ENCODE data around the gene BARX2.

Gene BARX2

DNA sequence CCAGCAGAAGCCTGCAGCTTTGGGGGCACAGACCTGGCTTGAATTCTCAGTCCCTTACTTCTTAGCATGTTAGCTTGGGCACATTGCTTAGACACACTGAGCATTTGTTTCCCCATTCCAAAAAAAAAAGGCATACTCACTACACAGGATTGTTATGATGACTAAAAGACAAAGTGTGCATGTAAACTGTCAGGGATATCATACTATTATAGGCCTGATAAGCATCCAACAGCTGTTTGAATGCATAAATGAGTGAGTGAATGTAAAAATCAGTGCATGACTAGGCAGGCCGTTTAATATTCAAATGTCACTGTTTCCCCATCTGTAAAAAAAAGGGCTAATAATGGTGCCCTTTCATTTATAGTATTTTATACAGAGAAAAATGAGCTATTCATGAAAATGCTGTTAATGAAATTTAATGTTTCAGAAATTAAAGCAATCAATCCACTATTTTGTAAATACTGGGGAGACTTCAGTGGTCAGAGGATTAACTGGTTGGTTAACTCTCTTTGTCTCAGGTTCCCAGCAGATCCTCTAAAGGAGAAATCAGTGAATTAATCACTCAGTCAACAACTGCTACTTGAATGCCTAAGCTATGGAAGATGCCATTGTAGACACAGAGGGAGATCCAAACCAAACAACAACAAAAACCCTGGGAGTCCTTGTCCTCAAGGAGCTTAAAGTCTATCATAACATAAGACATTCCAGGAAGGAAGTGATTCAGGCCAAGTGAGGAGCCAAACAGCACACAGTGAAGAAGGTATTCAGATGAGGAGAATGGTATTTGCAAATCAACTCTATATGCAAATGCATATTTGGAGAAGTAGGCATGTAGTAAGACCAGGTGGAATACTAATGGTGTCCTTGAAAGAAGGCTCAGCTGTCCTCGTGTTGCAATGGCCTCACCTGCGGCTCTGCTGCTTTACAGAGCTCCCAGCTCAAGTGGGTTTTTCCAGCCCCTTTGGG lies 26.8 kb downstream of the BARX2 start:
- DNase-seq (ENCODE audit: low read depth), result no peak

DNA sequence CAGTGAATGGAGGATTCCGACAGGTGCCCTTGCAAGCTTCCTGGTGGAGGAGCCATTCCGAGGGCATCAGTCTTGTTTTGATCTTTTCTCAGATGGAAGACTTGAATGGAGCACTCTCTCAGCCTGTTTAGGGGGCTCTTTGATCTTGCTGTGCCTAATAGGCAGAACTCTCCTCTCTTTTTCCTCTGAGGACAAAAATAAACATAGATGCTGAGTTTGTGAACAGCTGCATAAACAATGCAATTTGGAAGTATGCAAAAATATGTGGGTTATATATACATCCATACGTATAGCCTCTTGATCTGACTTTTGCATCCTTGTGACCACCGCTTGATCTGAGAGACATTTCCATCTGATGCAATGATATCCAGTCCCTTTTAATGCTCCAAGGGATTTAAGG lies 29.1 kb downstream of the BARX2 start:
- no peak for DNase-seq (ENCODE audit: low read depth)

DNA sequence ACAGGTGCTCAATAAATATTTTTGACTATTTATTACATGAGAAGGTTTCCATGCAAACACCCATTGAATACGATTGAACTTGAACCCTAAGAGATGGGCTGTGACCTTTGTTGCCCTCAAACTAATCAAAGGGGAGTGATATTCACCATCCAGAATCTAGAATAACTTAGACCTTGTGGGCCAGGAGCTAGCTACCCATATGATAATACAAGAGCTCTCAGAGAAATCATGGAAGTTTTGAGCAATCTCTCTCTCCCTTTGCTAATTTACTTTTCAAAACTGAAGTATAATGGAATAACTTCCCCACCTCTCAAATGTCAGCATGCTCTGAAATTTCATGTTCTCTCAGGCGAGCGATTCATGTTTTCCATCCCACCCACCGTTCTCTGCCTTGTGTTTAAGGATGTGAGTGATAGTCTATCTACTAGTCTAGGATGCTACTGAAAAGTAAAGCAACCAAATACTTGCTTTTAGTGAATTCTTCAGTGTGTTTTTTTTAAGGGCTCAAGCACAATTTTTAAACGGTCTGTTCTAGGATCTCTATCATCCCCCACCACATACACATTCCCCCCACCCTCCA lies 33.3 kb downstream of the BARX2 start:
- DNase-seq (ENCODE audit: low read depth), result no peak

DNA sequence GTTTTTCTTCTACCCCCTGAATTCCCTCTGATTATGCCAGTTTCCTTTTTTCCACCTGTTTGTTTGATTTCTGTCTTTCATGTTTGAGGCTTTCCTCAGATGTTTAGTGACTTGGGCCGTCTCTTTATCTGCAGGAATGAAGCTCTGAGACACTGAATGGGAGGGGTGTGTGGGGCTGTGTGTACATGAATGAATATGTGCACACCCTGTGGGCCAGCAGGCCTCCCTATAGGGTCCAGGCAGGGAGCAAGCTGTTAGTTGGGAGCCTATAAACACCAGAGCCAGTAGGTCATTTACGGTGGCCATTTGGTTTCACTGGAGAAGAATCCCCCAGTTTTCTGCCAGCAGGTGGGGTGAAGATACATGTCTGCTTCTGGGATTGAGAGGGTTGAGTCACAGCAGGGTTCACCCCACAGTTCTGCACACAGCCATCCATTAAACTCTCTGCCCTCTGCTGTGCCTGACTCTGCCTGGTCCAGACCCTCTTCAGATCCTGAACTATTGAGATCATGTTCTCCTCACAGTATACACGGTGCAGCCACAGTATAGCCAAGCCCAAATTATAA lies 34.8 kb downstream of the BARX2 start:
- DNase-seq (ENCODE audit: low read depth), result no peak

DNA sequence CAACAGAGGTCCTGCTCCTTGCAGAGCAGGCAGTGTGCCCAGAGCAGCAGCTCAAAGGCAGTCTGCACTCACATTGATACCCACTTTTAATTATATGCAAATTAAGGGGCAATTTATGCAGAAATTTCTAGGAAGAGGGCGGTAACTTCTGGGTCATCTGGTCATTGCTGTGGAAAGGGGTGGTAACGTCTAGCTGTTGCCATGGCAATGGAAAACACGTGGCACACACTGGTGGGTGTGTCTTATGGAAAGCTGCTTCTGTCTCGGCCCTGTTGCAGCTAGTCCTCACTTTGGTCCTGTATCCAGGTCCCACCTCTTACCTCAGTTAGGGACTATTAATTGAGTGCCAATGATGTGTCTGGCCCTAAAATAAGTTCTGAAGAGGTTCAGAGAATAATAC lies 36.8 kb downstream of the BARX2 start:
- DNase-seq (ENCODE audit: low read depth), result no peak

DNA sequence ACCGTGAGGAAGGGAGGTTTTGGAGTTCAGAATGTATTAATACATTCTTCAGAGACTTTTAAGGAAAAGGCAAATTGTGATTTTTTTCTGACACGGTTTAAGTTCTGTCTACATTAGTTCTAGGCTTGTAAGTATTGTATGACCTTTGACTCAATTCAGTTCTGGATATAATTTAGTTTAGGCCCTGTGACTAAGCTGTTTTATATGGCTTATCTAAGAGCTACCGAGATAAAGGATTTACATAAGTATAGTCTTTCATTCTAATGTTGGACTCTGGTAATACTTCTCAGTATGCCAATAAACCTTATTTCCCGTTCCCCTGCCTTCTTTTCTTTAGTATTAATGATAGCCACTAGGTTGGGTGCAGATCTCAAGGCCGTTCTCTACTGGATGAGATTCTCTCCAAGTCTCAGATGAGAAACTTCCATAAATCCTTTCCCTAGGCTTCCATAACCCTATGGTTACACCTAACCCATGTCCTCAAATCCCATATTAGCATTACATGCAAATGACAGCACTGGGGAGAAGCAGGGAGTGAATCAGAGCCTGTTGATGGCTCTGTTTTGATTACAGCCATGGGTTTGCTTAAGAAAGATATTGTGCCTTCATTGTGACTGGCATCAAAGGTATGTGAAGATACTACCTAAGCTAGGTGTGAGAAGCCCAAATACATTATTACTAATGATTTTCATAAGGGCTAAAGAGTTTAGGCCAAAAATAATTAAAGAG lies 38.7 kb downstream of the BARX2 start:
- DNase-seq (ENCODE audit: low read depth), result no peak

DNA sequence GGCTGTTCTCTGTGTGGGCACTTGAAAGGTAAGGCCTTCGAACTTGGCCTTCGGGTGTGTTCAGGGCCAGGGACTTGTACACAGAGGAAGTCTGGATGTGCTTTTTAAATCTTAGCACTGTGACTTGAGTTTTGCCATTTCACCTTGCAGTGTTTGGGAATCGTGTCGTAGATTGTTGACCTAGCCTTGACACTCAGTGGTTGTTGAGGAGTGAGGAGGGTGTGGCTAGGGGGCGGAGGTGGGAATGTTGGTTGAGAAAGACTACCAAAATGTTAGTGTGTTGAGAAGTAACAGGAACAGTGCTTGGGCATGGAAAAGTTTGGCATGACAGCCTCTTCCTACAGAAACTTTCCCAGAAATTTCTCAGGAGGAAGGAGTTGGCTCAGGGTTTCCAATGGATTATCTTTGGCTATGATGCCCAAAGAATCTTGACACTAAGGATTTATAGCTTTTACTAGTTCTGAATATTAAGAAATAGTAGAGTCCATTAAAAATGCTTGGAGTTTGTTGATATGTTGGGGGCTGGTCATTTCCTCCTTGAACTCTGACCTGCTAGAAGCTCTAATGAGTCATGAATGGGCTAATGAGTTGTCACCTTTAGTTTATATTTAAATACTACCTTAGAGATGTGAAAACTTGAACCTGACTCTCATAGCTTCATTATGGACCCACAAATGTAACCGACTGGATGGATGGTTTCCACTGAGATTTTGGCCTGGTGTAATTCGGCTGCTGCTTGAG lies 40.6 kb downstream of the BARX2 start:
- DNase-seq (ENCODE audit: low read depth), result no peak

DNA sequence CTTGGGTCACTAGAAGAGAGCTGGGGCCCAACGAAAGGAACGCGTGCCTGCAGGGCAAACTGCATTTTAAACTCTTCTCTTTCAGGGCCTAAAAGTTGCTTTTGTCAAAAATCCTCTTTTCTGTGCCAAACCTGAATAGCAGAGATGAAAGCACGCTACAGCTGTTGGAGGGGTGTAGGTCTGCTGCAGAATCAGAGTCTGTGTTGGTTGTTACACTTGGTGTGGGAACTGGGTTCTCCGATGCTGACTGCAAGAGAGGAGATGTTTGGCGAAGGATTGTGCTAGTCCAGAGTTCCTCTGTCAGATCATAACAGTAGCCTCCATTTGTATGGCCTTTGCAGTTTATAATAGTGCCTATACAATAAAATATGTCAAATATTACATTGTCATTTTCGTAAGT lies 41.8 kb downstream of the BARX2 start:
- DNase-seq (ENCODE audit: low read depth), result no peak

DNA sequence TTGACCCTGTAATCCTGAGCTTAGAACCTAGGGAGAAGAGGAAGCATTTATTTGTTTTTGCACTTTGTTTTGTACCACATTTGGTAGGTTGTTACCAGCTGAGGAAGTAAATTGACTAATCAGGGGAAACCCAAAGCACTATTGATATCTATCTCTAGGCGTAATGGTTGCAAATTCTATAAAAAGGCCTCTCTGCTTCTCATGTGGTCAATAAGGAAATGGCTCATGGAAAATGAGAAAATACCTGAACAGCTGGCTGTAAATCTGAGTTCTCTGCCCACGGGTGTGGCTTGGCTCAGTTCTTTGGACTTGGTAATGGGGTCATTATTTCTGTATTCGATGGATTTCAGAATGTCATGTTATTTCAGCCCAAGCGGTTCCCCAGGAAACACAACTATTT lies 42.4 kb downstream of the BARX2 start:
- no peak for DNase-seq (ENCODE audit: low read depth)

DNA sequence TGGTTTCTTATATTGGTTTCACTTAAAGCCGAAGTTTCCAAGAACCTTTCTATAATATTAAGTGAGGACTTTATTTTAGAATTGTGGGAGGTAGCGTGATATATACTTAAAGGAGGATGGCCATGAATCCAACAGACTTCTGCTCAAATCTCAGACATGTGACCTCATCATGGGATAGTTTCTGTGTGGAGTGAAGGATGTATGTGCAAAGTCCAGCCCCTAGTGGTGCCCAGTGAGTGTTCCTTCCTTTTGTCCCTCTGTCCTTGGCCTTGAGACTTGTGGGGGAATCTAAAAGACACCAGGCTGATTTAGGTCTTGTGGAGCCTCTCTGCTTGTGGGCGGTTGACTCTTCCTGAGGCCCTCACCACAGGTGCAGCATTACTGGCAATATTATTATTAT lies 43.7 kb downstream of the BARX2 start:
- no peak for DNase-seq (ENCODE audit: low read depth)

DNA sequence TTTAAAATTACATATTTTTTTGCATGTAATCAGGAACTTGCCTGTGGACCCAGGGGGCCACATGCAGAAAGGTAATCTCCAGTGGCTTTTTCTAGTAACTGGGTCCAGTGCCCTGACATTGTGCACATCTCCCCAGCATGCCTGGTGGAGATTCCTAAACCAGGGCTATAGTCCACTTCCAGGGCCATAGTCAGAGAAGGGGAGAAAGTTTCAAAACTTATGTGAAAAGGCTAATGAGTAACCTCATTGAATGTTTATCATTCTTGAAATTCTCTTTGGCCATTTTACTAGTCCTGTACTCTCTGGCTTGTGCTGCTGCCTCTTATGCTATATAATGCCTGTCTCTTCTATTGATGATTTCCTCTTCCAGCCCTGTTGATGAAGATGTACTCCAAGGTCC lies 47.8 kb downstream of the BARX2 start:
- no peak for DNase-seq (ENCODE audit: low read depth)

DNA sequence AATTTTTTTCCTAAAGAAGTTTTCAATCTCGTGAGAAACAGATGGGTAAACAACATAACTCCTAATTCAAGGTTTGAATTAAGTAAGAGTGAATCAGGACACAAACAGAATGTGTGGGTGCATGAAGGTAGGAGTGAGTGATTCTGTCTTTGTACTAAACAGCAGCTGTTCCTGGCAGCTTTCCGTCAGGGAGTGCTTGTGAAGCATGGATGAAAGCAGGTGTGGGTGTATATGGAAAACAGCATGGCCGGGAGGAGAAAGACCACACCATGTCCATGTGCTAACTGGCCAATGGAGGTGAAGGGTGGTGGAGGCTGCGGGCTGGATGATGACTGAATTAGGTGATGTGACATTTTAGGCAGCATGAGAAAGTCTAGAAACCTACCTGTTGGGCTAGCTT lies 49.6 kb downstream of the BARX2 start:
- DNase-seq (ENCODE audit: low read depth), result no peak

DNA sequence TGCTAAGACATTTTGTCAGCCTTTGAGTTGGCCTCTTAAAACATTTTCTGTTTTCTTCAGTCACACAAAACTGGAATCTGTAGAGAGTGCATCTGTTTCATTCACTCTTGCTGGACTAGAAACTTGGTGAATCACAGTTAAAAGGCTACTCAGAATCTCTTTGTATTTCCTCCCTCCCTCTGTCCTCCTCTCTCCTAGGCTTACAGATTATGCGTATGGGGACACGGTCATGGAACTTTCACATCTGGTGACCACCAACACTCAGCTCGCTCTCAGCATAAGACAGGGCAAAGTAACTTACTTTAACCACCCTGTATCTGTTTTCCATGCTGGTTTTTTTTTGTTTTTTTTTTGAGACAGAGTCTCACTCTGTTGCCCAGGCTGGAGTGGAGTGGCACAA lies 50.4 kb downstream of the BARX2 start:
- DNase-seq (ENCODE audit: low read depth), result no peak

DNA sequence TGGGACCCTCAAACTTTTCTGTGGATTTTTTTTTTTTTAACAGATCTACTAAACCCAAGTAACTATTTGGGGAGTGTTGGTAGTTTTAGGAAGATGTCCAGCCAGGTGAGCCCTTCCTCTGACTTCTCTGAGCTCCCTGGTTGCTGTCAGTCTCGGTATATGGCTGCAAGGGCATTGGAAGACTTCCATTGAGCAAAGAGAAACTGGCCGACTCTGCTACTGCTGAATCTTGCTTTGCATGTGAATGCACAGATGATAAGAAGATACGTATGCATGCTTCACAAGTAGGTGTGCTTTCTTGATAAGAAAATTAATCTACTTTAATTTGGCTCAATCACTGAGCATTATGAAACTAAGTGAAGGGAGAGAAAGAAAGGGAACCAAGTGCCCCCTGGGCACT lies 51.1 kb downstream of the BARX2 start:
- no peak for DNase-seq (ENCODE audit: low read depth)

DNA sequence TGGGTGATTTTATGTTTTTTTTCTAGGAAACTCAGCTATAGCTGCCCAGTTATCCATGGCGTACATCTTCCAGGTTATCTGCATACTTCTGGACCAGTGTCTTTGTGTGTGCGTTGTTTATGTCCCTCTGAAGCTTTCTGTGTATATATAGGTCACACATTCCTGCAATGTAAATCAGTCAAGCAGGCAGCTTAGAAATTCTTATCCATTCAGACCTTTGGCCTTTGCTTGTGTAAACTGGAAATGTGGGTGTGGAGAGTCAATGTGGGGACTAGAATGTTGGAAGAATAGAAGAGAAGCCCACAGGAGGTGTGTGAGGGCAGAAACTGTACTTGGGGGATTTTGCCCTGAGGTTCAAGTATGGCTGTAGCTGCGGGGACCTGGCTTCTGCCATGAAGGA lies 51.7 kb downstream of the BARX2 start:
- no peak for DNase-seq (ENCODE audit: low read depth)

DNA sequence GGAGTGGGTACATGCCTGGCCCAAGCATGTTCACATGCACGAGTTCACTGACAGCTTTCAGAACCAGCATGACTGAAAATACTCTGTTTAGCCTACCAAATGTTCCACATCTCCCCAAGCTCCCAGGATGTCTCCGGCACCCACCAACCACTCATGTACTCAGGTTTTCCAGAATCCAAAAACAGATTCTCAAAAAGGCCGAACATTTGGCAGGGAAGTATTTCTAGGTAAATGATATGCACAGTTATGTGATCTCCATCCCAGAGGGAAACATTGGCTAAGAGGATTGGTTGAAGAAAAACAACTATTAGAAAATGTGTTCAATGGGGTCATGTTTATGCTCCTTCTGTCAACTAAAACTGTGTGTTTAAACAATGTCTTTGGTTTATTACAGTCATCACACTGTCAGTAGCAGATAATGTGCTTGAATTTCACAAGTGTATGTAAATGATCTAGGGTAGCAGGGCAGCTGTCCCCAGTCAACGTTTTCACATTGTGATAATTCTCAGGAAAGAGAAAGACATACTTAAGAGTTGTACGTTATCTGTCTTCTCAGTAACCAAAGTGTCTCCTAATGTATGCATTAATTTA lies 52.3 kb downstream of the BARX2 start:
- DNase-seq (ENCODE audit: low read depth), result no peak

DNA sequence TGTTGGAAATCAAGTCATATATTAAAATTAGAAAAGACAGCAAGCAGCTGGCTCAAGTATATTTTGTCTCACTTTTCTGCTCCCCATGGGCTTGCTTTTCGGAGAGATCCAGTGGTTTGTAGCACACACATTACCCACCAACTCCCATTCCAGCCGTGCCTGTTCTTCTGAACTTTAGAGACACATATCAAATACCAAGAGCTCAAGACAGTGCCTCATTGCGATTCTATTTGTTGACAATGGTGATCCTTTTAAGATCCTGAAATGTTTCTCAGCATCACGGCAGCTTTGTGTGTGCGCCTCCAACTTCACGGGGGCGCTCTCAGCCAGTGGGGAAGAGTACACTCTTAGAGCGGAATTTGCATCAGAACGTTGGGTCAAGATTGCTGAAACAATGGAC lies 52.9 kb downstream of the BARX2 start:
- DNase-seq (ENCODE audit: low read depth), result no peak

DNA sequence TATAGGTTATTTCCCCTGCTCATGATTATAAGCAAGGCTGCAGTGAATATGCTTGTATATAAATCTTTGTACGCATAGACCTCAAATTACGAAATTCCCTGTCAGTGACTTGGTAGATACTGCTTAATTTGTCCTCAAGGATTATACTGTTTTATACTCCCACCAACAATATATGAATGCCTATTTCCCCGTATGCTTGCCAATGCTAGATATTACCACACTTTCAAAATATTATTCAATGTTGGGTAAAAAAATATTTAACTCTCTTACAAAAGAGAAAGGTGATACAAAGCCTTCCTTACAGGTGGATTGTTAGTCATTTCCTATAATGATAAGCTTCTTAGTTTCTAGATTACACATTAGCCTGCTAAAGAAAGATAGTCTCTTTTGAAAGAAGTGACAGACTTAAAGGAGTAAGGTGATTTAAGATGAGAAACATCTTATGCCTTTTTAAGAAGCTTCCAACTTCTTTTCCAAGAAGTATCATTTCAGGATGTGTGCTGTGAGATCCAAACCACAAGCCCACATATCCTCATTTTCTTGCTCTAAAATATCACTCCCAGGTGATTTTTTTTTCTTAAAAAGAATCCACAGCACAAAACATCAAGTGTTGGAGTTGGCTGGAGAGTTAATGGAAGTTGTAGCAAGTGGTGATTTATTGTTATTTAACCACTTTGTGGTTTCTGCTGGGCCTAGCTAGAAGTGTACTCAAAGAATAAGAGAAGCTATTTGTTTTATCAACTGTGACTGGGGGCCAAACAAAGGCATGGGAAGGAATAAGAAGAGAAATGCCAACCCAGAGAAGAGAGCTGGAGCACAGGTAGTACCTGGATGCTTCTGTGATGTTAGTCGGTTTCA lies 59.2 kb downstream of the BARX2 start:
- DNase-seq (ENCODE audit: low read depth), result no peak

DNA sequence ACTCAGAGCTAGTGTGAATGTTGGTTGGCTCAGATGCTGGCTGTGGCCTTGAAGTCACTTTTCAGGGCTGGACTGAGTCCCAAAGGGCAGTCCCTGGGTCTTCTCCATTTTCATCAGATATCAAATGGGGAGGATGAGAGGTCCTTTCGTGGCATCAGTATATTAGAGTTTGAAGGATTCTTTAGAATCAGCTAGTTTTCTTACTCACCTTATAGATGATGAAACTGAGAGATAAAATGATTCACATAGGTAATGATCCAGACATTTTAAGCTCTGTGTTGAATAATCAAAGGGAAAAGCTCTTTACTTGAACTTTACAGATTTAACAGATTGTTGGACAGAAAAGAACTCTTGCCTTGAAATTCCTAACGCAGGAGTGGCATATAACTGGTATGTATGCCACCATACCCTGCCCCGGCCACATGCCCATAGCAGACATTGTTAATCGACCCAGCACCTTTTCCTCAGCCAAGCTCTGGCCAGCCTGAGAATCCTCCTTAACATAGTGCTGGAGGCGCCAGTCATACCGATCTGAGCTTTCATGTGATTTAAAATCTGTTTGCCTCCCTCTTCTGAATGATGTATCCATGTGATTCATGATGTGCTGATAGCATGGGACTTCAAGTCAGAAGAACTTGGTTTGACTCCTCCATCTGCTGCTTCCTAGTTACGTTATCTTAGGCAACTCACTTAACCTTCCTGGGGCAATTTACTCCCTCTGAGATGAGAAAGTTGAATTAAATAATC lies 60.0 kb downstream of the BARX2 start:
- DNase-seq (ENCODE audit: low read depth), result no peak

DNA sequence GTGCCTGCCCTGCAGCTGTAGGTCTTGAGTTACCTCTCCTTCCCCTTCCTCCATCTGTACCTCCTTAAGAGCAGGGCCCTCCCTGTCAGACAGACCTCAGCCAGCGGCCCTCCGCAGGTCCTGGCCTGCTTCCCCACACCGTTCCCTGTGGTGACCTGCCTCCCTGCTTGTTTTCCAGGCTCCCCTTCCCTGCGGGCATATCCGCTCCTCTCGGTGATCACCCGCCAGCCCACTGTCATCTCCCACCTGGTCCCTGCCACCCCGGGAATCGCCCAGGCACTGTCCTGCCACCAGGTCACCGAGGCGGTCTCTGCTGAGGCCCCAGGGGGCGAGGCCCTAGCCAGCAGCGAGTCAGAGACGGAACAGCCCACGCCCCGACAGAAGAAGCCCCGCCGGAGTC lies 60.9 kb downstream of the BARX2 start:
- DNase-seq (ENCODE audit: low read depth), result no peak
